HepG2 (cell line): ENCODE data around the gene TRAPPC10. TPM values are rescaled to one million over a fixed set of nuclear protein-coding genes. Genes with fewer than 3 reads are reported as not detected.

ENCODE experiments used
- ATAC-seq: fragments of 200-7000 bp; cut with Tn5 transposase; 3 replicates; pipeline ENCODE4 v1.9.1; 2020; ENCODE audit warnings: mild to moderate bottlenecking, moderate library complexity
- BruUV-seq: library from RNA; stranded (reverse); fragments of 400-500 nt; replicated peaks from 2 replicates; lab custom pipeline; 2021; lab: Mats Ljungman, UMichigan
- CTCF ChIA-PET: fragments of 300-600 bp; formaldehyde crosslinking; extraction: SDS; loops from one replicate; lab custom pipeline; 2021; ENCODE audit warnings: low total read pairs, inconsistent platforms, low intra/inter-chr PET ratio; lab: Yijun Ruan, JAX
- POLR2A ChIA-PET: fragments of 350-600 bp; sonication (Branson Sonifier 250); formaldehyde crosslinking; loops from one replicate; lab custom pipeline; 2020; ENCODE audit warnings: antibody characterized with exemption, inconsistent platforms; lab: Yijun Ruan, JAX
- DNase-seq: peaks from one replicate; pipeline ENCODE4 v3.0.0-alpha.2; 2015; ENCODE audit warnings: low spot score
- FAIRE-seq: peaks from 3 replicates; lab custom pipeline; 2011; peaks lifted over from hg19 to GRCh38; lab: Jason Lieb, UNC
- H2AFZ ChIP-seq: one replicate; pipeline ENCODE4 v1.6.1; 2011; ENCODE audit warnings: low read length, inconsistent platforms
- H3K27ac ChIP-seq: fragments of 300-600 bp; 3 replicates; pipeline ENCODE4 v1.8.0; 2011; ENCODE audit warnings: mixed run types, mild to moderate bottlenecking, mixed read lengths, low read length, inconsistent platforms; ENCODE audit not compliant: insufficient read depth; ENCODE audit errors: extremely low read length
- H3K27me3 ChIP-seq, 2 experiments: fragments of 200-600 bp in 1 of 2; 2 replicates in 1 of 2; 3 replicates in 1 of 2; pipeline versions ENCODE4 v1.6.0 to v1.8.0; 2011; ENCODE audit warnings: low read length in 2 of 2, mild to moderate bottlenecking in 2 of 2, moderate library complexity in 2 of 2, inconsistent platforms in 1 of 2; ENCODE audit not compliant: insufficient read depth in 2 of 2, control insufficient read depth in 1 of 2
- H3K36me3 ChIP-seq, 2 experiments: fragments of 200-600 bp in 1 of 2; replicated peaks in 1 of 2; 2 replicates in 1 of 2; 3 replicates in 1 of 2; pipeline versions ENCODE4 v1.5.1 to v1.8.0; 2011; ENCODE audit warnings: low read length in 2 of 2, inconsistent platforms in 1 of 2; ENCODE audit not compliant: insufficient read depth in 2 of 2, control insufficient read depth in 1 of 2
- H3K4me1 ChIP-seq: 2 replicates; pipeline ENCODE4 v1.5.1; 2012; ENCODE audit warnings: low read length, inconsistent platforms; ENCODE audit not compliant: insufficient read depth
- H3K4me2 ChIP-seq: 2 replicates; pipeline ENCODE4 v1.6.0; 2011; ENCODE audit warnings: low read depth, low read length, inconsistent platforms
- H3K4me3 ChIP-seq, 3 experiments: fragments of 200-600 bp in 1 of 3; sonication (generic), shearing (Covaris generic) in 1 of 3; replicated peaks in 1 of 3; 2 replicates each; pipeline ENCODE4 v1.5.1; 2011 to 2016; ENCODE audit warnings: low read length in 3 of 3, inconsistent platforms in 2 of 3, low read depth in 2 of 3, mild to moderate bottlenecking in 2 of 3, control low read depth in 1 of 3, mixed read lengths in 1 of 3; ENCODE audit not compliant: insufficient read depth in 1 of 3
- H3K79me2 ChIP-seq: one replicate; pipeline ENCODE4 v1.6.1; 2011; ENCODE audit warnings: low read length, inconsistent platforms; ENCODE audit not compliant: insufficient read depth
- H3K9ac ChIP-seq: 2 replicates; pipeline ENCODE4 v1.6.0; 2011; ENCODE audit warnings: mild to moderate bottlenecking, low read depth, low read length, inconsistent platforms; ENCODE audit not compliant: insufficient read depth
- H3K9me3 ChIP-seq: 2 replicates; pipeline ENCODE4 v1.5.1; 2012; ENCODE audit warnings: mild to moderate bottlenecking, low read length
- H4K20me1 ChIP-seq: 2 replicates; pipeline ENCODE4 v1.6.0; 2011; ENCODE audit warnings: inconsistent platforms, mild to moderate bottlenecking, low read length, moderate library complexity; ENCODE audit not compliant: insufficient read depth
- AHR ChIP-seq: IDR thresholded peaks from 2 replicates; pipeline ENCODE4 v1.6.1; 2018; ENCODE audit warnings: missing genetic modification reagents, missing compliant biosample characterization
- CTCF ChIP-seq: sonication (generic); formaldehyde crosslinking; IDR thresholded peaks from 2 replicates; pipeline ENCODE4 v1.5.0; 2020; ENCODE audit warnings: mild to moderate bottlenecking, missing genetic modification reagents, moderate library complexity
- EEA1 ChIP-seq: sonication (generic); formaldehyde crosslinking; IDR thresholded peaks from 2 replicates; pipeline ENCODE4 v1.5.1; 2020; ENCODE audit warnings: mild to moderate bottlenecking, missing genetic modification reagents, borderline replicate concordance
- FOXA3 ChIP-seq: IDR thresholded peaks from 2 replicates; pipeline ENCODE4 v1.6.1; 2016; ENCODE audit warnings: missing genetic modification reagents, missing compliant biosample characterization
- HIC2 ChIP-seq: sonication (generic); formaldehyde crosslinking; IDR thresholded peaks from 2 replicates; pipeline ENCODE4 v1.9.0; 2022; ENCODE audit warnings: low read depth, missing genetic modification reagents
- MAFK ChIP-seq, 2 experiments: IDR thresholded peaks in 1 of 2; conservative IDR thresholded peaks in 1 of 2; 2 replicates each; pipeline ENCODE4 v1.6.1; 2011; ENCODE audit warnings: improper control_type of control experiment in 2 of 2, low read length in 2 of 2
- NFRKB ChIP-seq: fragments of 450-650 bp; IDR thresholded peaks from 2 replicates; pipeline ENCODE4 v1.6.1; 2017
- SMARCC2 ChIP-seq: fragments of 450-650 bp; IDR thresholded peaks from 2 replicates; pipeline ENCODE4 v1.6.1; 2017; ENCODE audit warnings: antibody characterized with exemption, mild to moderate bottlenecking
- SP5 ChIP-seq: IDR thresholded peaks from 2 replicates; pipeline ENCODE4 v1.6.1; 2016; ENCODE audit warnings: low read depth, borderline replicate concordance
- SRSF4 ChIP-seq: fragments of 200-400 bp; formaldehyde crosslinking; IDR thresholded peaks from one replicate; pipeline ENCODE4 v1.6.1; 2018; ENCODE audit warnings: mild to moderate bottlenecking, low read depth, low read length, moderate library complexity; ENCODE audit not compliant: poor library complexity, severe bottlenecking
- TFE3 ChIP-seq: IDR thresholded peaks from 2 replicates; pipeline ENCODE4 v1.6.1; 2016
- ZFY ChIP-seq: sonication (generic); formaldehyde crosslinking; IDR thresholded peaks from 2 replicates; pipeline ENCODE4 v1.4.0; 2020; ENCODE audit warnings: missing genetic modification reagents
- ZNF136 ChIP-seq: sonication (generic); formaldehyde crosslinking; IDR thresholded peaks from 2 replicates; pipeline ENCODE4 v1.8.1; 2022; ENCODE audit warnings: low read depth, mild to moderate bottlenecking, moderate library complexity, missing genetic modification reagents
- ZNF383 ChIP-seq: sonication (generic); formaldehyde crosslinking; IDR thresholded peaks from 2 replicates; pipeline ENCODE4 v1.4.0; 2020; ENCODE audit warnings: missing genetic modification reagents, mild to moderate bottlenecking, borderline replicate concordance
- ZNF619 ChIP-seq: sonication (generic); formaldehyde crosslinking; IDR thresholded peaks from 2 replicates; pipeline ENCODE4 v1.4.0; 2020; ENCODE audit warnings: mild to moderate bottlenecking, missing genetic modification reagents
- ZNF644 ChIP-seq: IDR thresholded peaks from 2 replicates; pipeline ENCODE4 v1.6.1; 2016; ENCODE audit warnings: low read depth
- ZNF75D ChIP-seq: sonication (generic); formaldehyde crosslinking; IDR thresholded peaks from 2 replicates; pipeline ENCODE4 v1.8.1; 2023; ENCODE audit warnings: missing genetic modification reagents, mild to moderate bottlenecking, borderline replicate concordance
- ZNF766 ChIP-seq: sonication (generic); formaldehyde crosslinking; IDR thresholded peaks from 2 replicates; pipeline ENCODE4 v1.5.0; 2020; ENCODE audit warnings: missing genetic modification reagents, borderline replicate concordance
- WGBS: methylation state at CpG from one replicate; pipeline ENCODE4 v1.1.6; 2017; ENCODE audit warnings: low lambda C conversion rate; 5-methylcytosine and 5-hydroxymethylcytosine counted together
- in situ Hi-C: cut with HindIII; loops from 2 replicates; pipeline ENCODE4 v1.10.0; 2017; ENCODE audit warnings: low pct_unique_long_range_greater_than_20kb; ENCODE audit not compliant: extremely low pct_ligation_motif_present
- intact Hi-C: fragments of 100-400 bp; cut with micrococcal nuclease; formaldehyde crosslinking; loops from one replicate; pipeline ENCODE4 v1.10.0; 2022; ENCODE audit not compliant: unreplicated experiment
- polyA plus RNA-seq, 8 experiments: library from polyadenylated mRNA; depleted of rRNA in 3 of 8; stranded (reverse) in 7 of 8; unstranded in 1 of 8; fragments of >200 nt; fragmentation: Illumina TruSeq in 4 of 8; extraction: Trizol in 4 of 8; gene quantifications; 2 replicates each; pipeline versions ENCODE4 v1.2.1 to v1.2.3, GENCODE V29; 2011 to 2016; ENCODE audit warnings: low read depth in 4 of 8, missing spikeins in 1 of 8, mixed read lengths in 1 of 8; ENCODE audit not compliant: insufficient read depth in 1 of 8
- total RNA-seq, 5 experiments: library from RNA; depleted of rRNA; stranded (reverse); fragments of >200 nt; fragmentation: Illumina TruSeq; extraction: Trizol; gene quantifications; 2 replicates each; pipeline ENCODE4 v1.2.3, GENCODE V29; 2016; ENCODE audit warnings: low read depth in 1 of 5

The TRAPPC10 gene
- total and polyA plus RNA-seq, 2 of the 13 experiments (the other 11 are each of a cell fraction or from before 2014, with no cell fraction given): 10.6 to 16.5 TPM

DNA sequence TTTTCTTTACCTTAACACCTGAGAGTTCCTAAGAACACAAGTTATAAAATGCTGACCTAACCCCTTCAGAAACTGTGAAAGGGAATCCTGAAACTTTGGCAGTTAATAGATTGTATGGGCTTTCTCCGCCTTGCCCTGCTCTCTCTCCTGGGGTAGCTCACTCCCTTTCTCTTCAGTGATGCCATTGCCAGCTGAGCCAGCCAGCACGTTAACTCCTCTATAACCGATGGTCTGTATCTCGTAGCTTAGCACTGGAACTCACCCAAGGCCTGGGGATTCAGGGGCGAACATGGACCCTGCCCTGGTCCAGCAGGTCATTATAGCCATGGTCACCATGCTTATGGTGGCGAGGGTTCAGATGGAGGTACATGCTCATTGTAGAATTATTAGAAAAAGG is 40.7 kb downstream of the TRAPPC10 start:
- intact Hi-C loops: no loop called here
- H3K9ac ChIP-seq: no peak overlapping the region
- no peak overlapping the region for H3K4me3 ChIP-seq
- H2AFZ ChIP-seq: no peak overlapping the region
- WGBS: 100% methylated on average over 6 of the region's 6 CpGs
- no peaks in the 10 kb centered on the region for H4K20me1 ChIP-seq
- ATAC-seq: no peak
- in situ Hi-C loops: no loop called here
- BruUV-seq: no TSS peak
- DNase-seq: no peak
- no peak for FAIRE-seq
- POLR2A ChIA-PET: no interaction called here
- H3K4me1 ChIP-seq: 0 out of 2 replicates have a peak, but pooled peaks cover 8% of the 10 kb centered on the region
- TF ChIP-seq TFE3 (CRISPR knock-in tag): no peak
- TF ChIP-seq FOXA3 (CRISPR knock-in tag): no peak
- TF ChIP-seq ZFY (CRISPR knock-in tag): no peak
- no peak for TF ChIP-seq MAFK (conservative IDR thresholded peaks at IDR 0.05 in 1 of 2, IDR thresholded peaks at IDR 0.05 in 1 of 2; ENCODE audit: low read length in 2 of 2)
- no peak for TF ChIP-seq AHR (CRISPR knock-in tag)
- no peak for TF ChIP-seq HIC2 (CRISPR knock-in tag)
- TF ChIP-seq CTCF: no peak
- TF ChIP-seq EEA1 (CRISPR knock-in tag): no peak
- no peak for TF ChIP-seq ZNF75D (CRISPR knock-in tag)
- TF ChIP-seq SP5 (CRISPR knock-in tag): no peak
- TF ChIP-seq SMARCC2: no peak
- TF ChIP-seq SRSF4: no peak
- no peak for TF ChIP-seq ZNF644
- TF ChIP-seq ZNF619 (CRISPR knock-in tag): no peak
- TF ChIP-seq ZNF383: no peak
- no peak for TF ChIP-seq ZNF766 (CRISPR knock-in tag)
- TF ChIP-seq NFRKB: no peak
- no peak for TF ChIP-seq ZNF136 (CRISPR knock-in tag)
- no peak overlapping the region for H3K4me2 ChIP-seq
- no peaks in the 10 kb centered on the region for H3K79me2 ChIP-seq
- CTCF ChIA-PET: no interaction called here
- no peak overlapping the region for H3K27ac ChIP-seq
- H3K27me3 ChIP-seq: no peaks in the 10 kb centered on the region
- H3K36me3 ChIP-seq: peaks cover 14 to 45% of the 10 kb centered on the region in 2 experiments
- H3K9me3 ChIP-seq: no peaks in the 10 kb centered on the region
